Activated T-helper 1 cell treated with anti-CD3 and anti-CD28 coated beads, Interleukin-12 subunit alpha, Interleukin-12 subunit beta, Interleukin-2, Interleukin-4 antibody, amounts not matched to agents 30 ng/mL and 10 ng/mL and 1 ng/mL, durations not matched to agents 14 hours and 24 hours and 36 hours (primary cell): Measurements from ENCODE around the gene CLCNKA. TPM values are rescaled to one million over a fixed set of nuclear protein-coding genes. Genes with fewer than 3 reads are reported as not detected.
"Not testable (repeated sequence)": the region's sequence is repeated elsewhere in the genome, so short reads cannot be mapped to it uniquely, and the experiment has no call there.

Source experiments
- DNase-seq: peaks from one replicate; pipeline ENCODE4 v3.0.0; 2021; ENCODE audit warnings: low spot score
- H3K27ac Mint-ChIP-seq: one replicate; pipeline ENCODE4 v1.8.0; 2021; ENCODE audit warnings: mild to moderate bottlenecking, mixed read lengths
- H3K27me3 Mint-ChIP-seq: one replicate; pipeline ENCODE4 v1.8.0; 2022; ENCODE audit warnings: mild to moderate bottlenecking, moderate library complexity, mixed read lengths; ENCODE audit not compliant: insufficient read depth
- H3K36me3 Mint-ChIP-seq: one replicate; pipeline ENCODE4 v1.8.0; 2021; ENCODE audit warnings: low read depth, mixed read lengths
- H3K4me1 Mint-ChIP-seq: one replicate; pipeline ENCODE4 v1.8.0; 2021; ENCODE audit warnings: low read depth, mixed read lengths
- H3K4me3 Mint-ChIP-seq: one replicate; pipeline ENCODE4 v1.8.0; 2021; ENCODE audit warnings: mild to moderate bottlenecking, moderate library complexity, mixed read lengths
- H3K9me3 Mint-ChIP-seq: one replicate; pipeline ENCODE4 v1.8.0; 2021; ENCODE audit warnings: mixed read lengths
- intact Hi-C: fragments of 100-400 bp; cut with micrococcal nuclease; formaldehyde crosslinking; loops from one replicate; pipeline ENCODE4 v1.15.1; 2024
- total RNA-seq: library from RNA; stranded (reverse); gene quantifications from 2 replicates; pipeline ENCODE4 v1.2.3, GENCODE V29; 2022

CLCNKA gene
- total RNA-seq, 1 donor from 2014 or later: not detected

- intact Hi-C loops: no loop called here
- H3K36me3 Mint-ChIP-seq: no peaks in the 10 kb centered on the region
- no peaks in the 10 kb centered on the region for H3K4me1 Mint-ChIP-seq
- H3K27me3 Mint-ChIP-seq: peaks cover 11% of the 10 kb centered on the region
- no peaks in the 10 kb centered on the region for H3K9me3 Mint-ChIP-seq
- DNase-seq: no peak
- H3K4me3 Mint-ChIP-seq: no peak overlapping the region
- H3K27ac Mint-ChIP-seq: no peak overlapping the region
Observed at GRCh38 chr1:16026723-16027484, 5.1 kb downstream of the CLCNKA start.

- H3K36me3 Mint-ChIP-seq: no peaks in the 10 kb centered on the region
- intact Hi-C loops: no loop called here
- no peak for DNase-seq
- no peaks in the 10 kb centered on the region for H3K9me3 Mint-ChIP-seq
- peaks cover 11% of the 10 kb centered on the region for H3K27me3 Mint-ChIP-seq
- H3K4me3 Mint-ChIP-seq: no peak overlapping the region
- no peak overlapping the region for H3K27ac Mint-ChIP-seq
- no peaks in the 10 kb centered on the region for H3K4me1 Mint-ChIP-seq
Observed at GRCh38 chr1:16028237-16029002, 6.6 kb downstream of the CLCNKA start.

GRCh38 chr1:16029003-16029268 is 7.1 kb downstream of the CLCNKA start:
- intact Hi-C loops, H3K4me3 Mint-ChIP-seq, H3K36me3 Mint-ChIP-seq, DNase-seq, H3K9me3 Mint-ChIP-seq, H3K4me1 Mint-ChIP-seq, H3K27ac Mint-ChIP-seq: not testable (repeated sequence)
- peaks cover 11% of the 10 kb centered on the region for H3K27me3 Mint-ChIP-seq

GRCh38 chr1:16029288-16029687 is 7.5 kb downstream of the CLCNKA start:
- no peak for DNase-seq
- no peaks in the 10 kb centered on the region for H3K4me1 Mint-ChIP-seq
- H3K36me3 Mint-ChIP-seq: no peaks in the 10 kb centered on the region
- H3K4me3 Mint-ChIP-seq: no peak overlapping the region
- no peak overlapping the region for H3K27ac Mint-ChIP-seq
- H3K27me3 Mint-ChIP-seq: peaks cover 11% of the 10 kb centered on the region
- intact Hi-C loops: no loop called here
- H3K9me3 Mint-ChIP-seq: no peaks in the 10 kb centered on the region

GRCh38 chr1:16031551-16031950 is 9.7 kb downstream of the CLCNKA start:
- no peaks in the 10 kb centered on the region for H3K36me3 Mint-ChIP-seq
- H3K4me1 Mint-ChIP-seq: no peaks in the 10 kb centered on the region
- H3K27me3 Mint-ChIP-seq: peaks cover 9% of the 10 kb centered on the region
- H3K4me3 Mint-ChIP-seq: no peak overlapping the region
- H3K9me3 Mint-ChIP-seq: no peaks in the 10 kb centered on the region
- H3K27ac Mint-ChIP-seq: no peak overlapping the region
- intact Hi-C loops: no loop called here
- DNase-seq: no peak

- DNase-seq: peak; percentile 33
- Mint-ChIP-seq H3K4me3 (no peak overlapping the region), H3K36me3 (no peaks in the 10 kb centered on the region), H3K27ac (no peak overlapping the region), H3K27me3 (peaks cover 9% of the 10 kb centered on the region), H3K9me3 (no peaks in the 10 kb centered on the region), H3K4me1 (no peaks in the 10 kb centered on the region)
- intact Hi-C loops: loop anchor here (1.0 kb wide), 3 partner anchors 23 to 240 kb away; no protein-coding TSS in a partner anchor
Observed at GRCh38 chr1:16032388-16033102, 10.7 kb downstream of the CLCNKA start.

- H3K4me3 Mint-ChIP-seq, H3K36me3 Mint-ChIP-seq, H3K27ac Mint-ChIP-seq, H3K4me1 Mint-ChIP-seq, DNase-seq, H3K27me3 Mint-ChIP-seq, H3K9me3 Mint-ChIP-seq: not testable (repeated sequence)
- intact Hi-C loops: loop anchor here (1.0 kb wide), 3 partner anchors 24 to 241 kb away; no protein-coding TSS in a partner anchor
Observed at GRCh38 chr1:16033103-16033632, 11.3 kb downstream of the CLCNKA start.

- H3K27me3 Mint-ChIP-seq, DNase-seq, H3K4me1 Mint-ChIP-seq, H3K4me3 Mint-ChIP-seq, H3K9me3 Mint-ChIP-seq, H3K36me3 Mint-ChIP-seq, intact Hi-C loops, H3K27ac Mint-ChIP-seq: not testable (repeated sequence)
Observed at GRCh38 chr1:16036461-16036860, 14.6 kb downstream of the CLCNKA start.

- H3K36me3 Mint-ChIP-seq: no peaks in the 10 kb centered on the region
- H3K27me3 Mint-ChIP-seq: peaks cover 5% of the 10 kb centered on the region
- DNase-seq: no peak
- intact Hi-C loops: no loop called here
- H3K27ac Mint-ChIP-seq: no peak overlapping the region
- no peaks in the 10 kb centered on the region for H3K9me3 Mint-ChIP-seq
- no peak overlapping the region for H3K4me3 Mint-ChIP-seq
- H3K4me1 Mint-ChIP-seq: no peaks in the 10 kb centered on the region
Observed at GRCh38 chr1:16038620-16038912, 16.7 kb downstream of the CLCNKA start.

- H3K36me3 Mint-ChIP-seq, intact Hi-C loops, H3K9me3 Mint-ChIP-seq, H3K4me1 Mint-ChIP-seq, H3K4me3 Mint-ChIP-seq, H3K27me3 Mint-ChIP-seq, DNase-seq, H3K27ac Mint-ChIP-seq: not testable (repeated sequence)
Observed at GRCh38 chr1:16039871-16040270, 18.0 kb downstream of the CLCNKA start.

GRCh38 chr1:16041200-16041599 is 19.4 kb downstream of the CLCNKA start:
- no peak for DNase-seq
- Mint-ChIP-seq H3K9me3 (no peaks in the 10 kb centered on the region), H3K27ac (no peak overlapping the region), H3K27me3 (peaks cover 5% of the 10 kb centered on the region), H3K4me3 (no peak overlapping the region), H3K36me3 (no peaks in the 10 kb centered on the region), H3K4me1 (no peaks in the 10 kb centered on the region)
- intact Hi-C loops: no loop called here

- intact Hi-C loops: no loop called here
- no peak for DNase-seq
- Mint-ChIP-seq H3K36me3 (no peaks in the 10 kb centered on the region), H3K9me3 (no peaks in the 10 kb centered on the region), H3K27ac (no peak overlapping the region), H3K4me1 (no peaks in the 10 kb centered on the region), H3K4me3 (no peak overlapping the region), H3K27me3 (peaks cover 5% of the 10 kb centered on the region)
Observed at GRCh38 chr1:16042096-16042495, 20.3 kb downstream of the CLCNKA start.

GRCh38 chr1:16042654-16043053 is 20.8 kb downstream of the CLCNKA start:
- peaks cover 10% of the 10 kb centered on the region for H3K27me3 Mint-ChIP-seq
- intact Hi-C loops, H3K4me1 Mint-ChIP-seq, H3K9me3 Mint-ChIP-seq, H3K27ac Mint-ChIP-seq, H3K4me3 Mint-ChIP-seq, H3K36me3 Mint-ChIP-seq, DNase-seq: not testable (repeated sequence)
